SU-DHL-6 (cell line): ENCODE data around the gene KITLG.

ENCODE experiments used
- EZH2phosphoT487 ChIP-seq: fragments of 200-600 bp; sonication (generic), shearing (Covaris generic); conservative IDR thresholded peaks from 2 replicates; pipeline ENCODE4 v1.6.1; 2018; ENCODE audit warnings: mild to moderate bottlenecking, antibody characterized with exemption, low read length, moderate library complexity, mixed read lengths
- TF ChIP-seq, protein P1 (sequence below): fragments of 200-600 bp; sonication (generic); IDR thresholded peaks from one replicate; pipeline ENCODE4 v1.5.1; 2017; ENCODE audit warnings: antibody characterized with exemption, mild to moderate bottlenecking, low read length, moderate library complexity; ENCODE audit not compliant: insufficient read depth, poor library complexity, severe bottlenecking

DNA sequence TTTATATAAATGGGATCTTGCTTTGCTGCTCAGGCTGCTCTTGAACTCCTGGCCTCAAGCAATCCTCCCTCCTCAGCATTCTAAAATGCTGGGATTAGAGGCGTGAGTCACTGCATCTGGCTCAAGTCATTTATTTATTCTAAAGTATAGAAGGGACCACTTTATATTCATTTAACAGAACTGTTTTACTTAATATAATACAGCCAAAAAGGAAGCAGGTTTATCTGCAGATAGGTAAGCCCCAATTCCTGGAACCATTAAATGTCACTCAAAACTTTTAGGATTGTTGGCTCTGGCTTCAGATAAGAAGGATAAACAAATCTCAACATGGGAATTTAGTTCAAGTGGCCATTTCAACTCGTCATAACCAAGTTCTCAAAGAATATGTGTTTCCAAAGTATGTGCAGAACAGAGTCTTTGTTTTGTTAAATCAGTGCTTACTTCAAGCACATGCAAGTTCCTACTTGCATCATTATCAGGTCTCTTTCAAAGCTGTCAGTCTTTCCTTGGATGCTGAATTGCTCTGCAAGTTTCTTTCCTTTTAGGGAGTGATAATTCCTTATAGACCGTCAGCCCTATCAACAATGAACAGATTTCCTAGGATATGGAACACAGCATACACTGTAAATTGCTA, 60.4 kb downstream of the KITLG start:
- TF ChIP-seq, protein P1, sequence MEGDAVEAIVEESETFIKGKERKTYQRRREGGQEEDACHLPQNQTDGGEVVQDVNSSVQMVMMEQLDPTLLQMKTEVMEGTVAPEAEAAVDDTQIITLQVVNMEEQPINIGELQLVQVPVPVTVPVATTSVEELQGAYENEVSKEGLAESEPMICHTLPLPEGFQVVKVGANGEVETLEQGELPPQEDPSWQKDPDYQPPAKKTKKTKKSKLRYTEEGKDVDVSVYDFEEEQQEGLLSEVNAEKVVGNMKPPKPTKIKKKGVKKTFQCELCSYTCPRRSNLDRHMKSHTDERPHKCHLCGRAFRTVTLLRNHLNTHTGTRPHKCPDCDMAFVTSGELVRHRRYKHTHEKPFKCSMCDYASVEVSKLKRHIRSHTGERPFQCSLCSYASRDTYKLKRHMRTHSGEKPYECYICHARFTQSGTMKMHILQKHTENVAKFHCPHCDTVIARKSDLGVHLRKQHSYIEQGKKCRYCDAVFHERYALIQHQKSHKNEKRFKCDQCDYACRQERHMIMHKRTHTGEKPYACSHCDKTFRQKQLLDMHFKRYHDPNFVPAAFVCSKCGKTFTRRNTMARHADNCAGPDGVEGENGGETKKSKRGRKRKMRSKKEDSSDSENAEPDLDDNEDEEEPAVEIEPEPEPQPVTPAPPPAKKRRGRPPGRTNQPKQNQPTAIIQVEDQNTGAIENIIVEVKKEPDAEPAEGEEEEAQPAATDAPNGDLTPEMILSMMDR: no peak
- TF ChIP-seq EZH2phosphoT487: no peak
